Stimulated activated CD4-positive, alpha-beta T cell treated with anti-CD3 and anti-CD28 coated beads, TNF-alpha, amount 100 ng/mL, for 24 hours (primary cell): ENCODE results near the gene BRAF.
"Not testable (repeated sequence)": the region's sequence is repeated elsewhere in the genome, so short reads cannot be mapped to it uniquely, and the experiment has no call there.

Source experiments
- DNase-seq, 3 experiments: peaks; one replicate each; pipeline ENCODE4 v3.0.0-alpha.2; 2020; ENCODE audit warnings: low read depth in 3 of 3

The BRAF gene

GRCh38 chr7:140681766-140682165 is 243.0 kb downstream of the BRAF start:
- DNase-seq = no peak

DNA sequence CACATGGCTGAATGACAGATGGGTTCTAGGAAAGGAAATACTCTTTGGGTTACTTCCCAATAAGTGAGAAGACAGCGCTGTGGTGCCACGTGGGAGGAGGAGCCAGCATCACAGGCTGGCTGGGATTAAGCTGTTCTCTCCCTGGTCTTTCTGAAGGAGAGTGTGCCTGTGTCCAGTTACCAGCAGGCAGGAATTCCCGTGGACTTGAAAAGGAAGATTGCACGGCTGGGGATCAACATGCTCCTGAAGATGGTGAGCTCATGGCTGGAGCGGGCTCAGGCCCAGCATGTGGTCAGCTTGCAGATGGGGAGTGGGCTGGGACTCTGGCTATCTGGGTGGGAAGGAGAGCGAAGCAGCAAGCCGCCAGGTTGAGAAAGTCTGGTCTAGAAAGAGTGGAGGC is 243.8 kb downstream of the BRAF start:
- DNase-seq = no peak

DNA sequence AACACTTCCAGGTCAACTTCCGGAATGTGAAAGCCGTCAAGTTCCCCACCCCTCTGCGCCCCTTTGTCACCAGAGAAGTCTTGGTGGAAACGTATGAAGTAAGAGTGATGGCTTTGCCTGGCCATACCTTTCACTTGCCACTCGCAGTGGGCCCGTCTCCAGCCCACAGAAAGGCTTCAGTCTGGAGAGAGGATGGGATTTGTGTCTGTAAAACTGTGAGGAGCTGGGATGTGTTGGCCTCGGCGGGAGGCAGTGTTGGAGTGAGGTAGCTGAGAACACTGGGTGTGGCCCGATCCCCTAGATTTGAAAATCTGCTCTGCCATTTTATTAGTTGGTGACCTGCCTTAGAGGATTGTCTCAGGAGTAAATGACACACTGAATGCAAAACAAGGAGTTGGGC is 245.5 kb downstream of the BRAF start:
- no peak for DNase-seq

- no peak for DNase-seq
These were observed 246.0 kb downstream of the BRAF start for GRCh38 chr7:140678816-140679130.

DNA sequence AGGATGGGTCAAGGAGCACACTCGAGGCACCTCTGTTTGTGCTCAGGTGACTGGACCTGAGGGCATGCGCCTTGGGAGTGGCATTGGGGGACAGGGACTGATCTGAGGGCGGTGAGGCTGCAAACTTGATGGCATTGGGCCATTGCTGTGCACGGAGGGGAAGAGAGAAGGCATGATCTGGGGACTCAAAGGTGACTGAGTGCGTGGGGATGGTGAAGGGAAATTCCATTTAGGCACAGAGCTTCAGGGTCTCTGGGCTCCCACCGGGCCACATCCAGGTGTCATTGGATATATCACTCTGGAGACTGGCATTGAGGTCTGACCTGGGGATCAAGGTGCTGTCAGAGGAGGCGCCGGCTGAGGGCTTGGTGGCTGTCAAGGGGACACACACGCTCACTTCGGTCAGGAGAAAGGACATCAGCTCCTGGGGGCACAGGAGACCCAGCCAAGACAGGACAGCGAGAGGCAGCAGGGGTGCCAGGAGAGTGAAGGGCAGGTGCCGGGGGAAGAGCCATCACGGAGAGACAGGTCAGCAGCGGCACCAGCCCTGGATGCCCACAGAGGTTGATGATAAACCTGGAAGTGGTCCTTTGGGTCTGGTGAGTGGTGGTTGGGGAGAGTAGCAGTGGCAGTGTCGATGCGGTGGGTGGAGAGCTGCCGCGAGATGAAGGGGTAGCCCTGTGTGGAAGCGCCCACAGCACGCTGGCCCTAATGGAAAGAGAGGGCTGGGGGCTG is 246.5 kb downstream of the BRAF start:
- no peak for DNase-seq

DNA sequence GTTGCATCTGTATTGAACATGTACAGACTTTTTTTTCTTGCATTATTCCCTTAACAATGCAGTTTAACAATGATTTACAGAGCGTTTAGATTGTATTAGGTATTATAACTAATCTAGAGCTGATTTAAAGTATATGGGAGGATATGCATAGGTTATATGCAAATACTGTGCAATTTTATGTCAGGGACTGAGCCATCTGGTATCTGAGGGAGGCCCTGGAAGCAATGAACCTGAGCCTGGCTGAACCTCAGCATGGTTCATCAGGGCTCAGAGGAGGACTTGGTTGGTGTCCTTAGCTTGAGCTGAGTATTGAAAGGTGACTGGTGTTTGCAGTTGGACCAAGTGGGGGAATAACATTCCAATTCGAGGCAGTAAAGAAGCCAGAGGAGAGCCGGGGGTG is 247.2 kb downstream of the BRAF start:
- DNase-seq = no peak

DNA sequence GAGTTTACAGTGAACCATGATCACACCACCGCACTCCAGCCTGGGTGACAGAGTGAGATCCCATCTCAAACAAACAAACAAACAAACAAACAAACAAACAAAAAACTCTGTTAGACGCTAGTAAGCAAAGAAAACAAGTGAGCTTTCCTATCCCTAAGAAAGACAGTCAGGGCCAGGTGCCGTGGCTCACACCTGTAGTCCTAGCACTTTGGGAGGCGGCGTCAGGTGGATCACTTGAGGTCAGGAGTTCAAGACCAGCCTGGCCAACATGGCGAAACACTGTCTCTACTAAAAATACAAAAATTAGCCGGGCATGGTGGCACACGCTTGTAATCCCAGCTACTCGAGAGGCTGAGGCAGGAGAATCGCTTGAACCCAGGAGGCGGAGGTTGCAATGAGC is 247.8 kb downstream of the BRAF start:
- DNase-seq = not testable (repeated sequence)

DNA sequence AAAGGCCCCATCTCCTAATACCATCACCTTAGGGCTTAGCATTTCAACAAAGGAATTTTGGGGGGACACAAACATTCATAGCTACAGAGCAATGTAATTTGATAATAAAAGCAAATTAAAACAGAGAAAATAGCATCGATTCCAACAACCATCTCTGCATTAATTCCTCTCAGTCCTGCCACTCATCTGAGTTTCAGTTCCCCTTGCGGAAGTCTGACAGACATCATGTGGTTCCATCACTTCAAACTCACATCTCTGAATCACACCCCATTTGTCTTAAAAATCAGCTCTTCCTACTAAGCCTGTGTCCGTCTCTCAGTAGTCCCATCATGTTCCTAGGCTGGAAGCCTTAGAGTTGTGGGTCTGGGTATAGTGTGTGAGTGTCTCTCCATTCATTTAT is 248.4 kb downstream of the BRAF start:
- DNase-seq = no peak

DNA sequence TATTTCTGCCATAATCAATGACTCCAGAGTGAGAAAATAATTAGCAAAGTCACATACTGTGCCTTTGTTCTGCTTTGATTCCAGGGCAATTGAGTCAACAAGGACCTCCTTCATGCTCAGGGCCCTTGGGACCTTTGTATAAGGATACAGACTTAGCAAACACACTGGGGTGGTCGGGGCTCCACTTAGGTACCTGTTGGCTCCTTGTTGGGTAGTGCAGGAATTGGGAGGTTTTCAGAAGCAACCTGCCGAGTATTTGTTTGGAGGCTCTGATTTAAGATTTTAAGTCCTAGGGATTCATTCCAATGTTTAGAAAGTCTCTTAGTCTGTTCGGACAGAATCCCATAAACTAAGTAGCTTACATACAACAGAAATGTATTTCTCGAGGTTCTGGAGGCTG is 249.0 kb downstream of the BRAF start:
- no peak for DNase-seq

GRCh38 chr7:140674899-140675701 is 249.6 kb downstream of the BRAF start:
- no peak for DNase-seq

DNA sequence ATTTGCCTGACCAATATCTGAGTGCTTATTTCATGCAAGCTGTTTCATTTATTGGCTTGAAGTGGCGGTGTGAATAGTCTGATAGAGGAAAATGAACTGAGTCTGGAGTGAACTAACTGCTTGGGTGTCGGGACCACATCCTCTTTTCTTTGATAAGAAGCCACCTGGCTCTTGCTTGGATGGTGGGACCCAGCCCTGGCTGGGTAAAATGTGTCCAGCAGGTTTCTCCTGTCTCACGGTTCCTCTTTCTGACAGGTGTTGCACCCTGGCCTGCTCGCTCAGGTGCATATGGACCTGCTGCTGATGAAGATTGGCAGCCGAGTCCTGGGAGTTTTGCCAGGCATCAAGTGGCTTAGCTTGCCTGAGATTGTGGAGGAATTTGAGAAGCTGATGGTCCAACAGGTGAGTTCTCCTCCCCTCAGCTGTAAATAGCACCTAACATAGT is 250.4 kb downstream of the BRAF start:
- DNase-seq = no peak

- no peak for DNase-seq
These were observed 251.0 kb downstream of the BRAF start for GRCh38 chr7:140673774-140674155.

- DNase-seq = peak in 2 of 3 experiments; percentile 15 to 55
These were observed 251.5 kb downstream of the BRAF start for GRCh38 chr7:140673063-140673773.

DNA sequence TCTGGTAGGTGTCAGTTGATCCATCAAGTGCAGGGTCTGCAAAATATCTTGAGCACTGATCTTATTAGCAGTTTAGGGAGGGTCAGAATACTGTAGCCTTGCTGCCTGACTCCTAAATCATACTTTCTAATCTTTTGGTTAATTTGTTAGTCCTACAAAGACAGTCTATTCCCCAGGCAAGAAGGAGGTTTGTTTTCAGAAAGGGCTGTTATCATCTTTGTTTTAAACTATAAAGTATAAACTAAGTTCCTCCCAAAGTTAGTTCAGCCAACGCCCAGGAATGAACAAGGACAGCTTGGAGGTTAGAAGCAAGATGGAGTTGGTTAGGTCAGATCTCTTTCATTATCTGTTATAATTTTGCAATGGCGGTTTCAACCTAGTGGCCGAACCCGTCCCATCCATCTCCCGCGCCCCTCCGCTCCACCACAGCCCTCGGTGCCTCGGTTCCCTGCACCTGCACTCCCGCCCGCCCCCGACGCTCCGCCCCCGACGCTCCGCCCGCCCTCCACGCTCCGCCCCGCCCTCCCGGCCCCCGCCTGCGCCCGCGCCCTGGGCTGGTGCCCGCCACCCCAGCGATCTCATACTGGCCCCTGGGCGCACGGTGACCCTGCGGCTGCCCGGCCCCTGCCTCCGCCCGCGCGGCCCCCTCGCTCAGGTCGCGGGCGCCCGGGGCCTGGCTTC is 252.2 kb downstream of the BRAF start, which contains the start of gene ADCK2:
ADCK2 (plus strand) TSS at position 564 of the 681 bp plus-strand sequence. CDS start 386 bp downstream, outside the sequence.
- peak; percentile 18 to 60 (median 49) for DNase-seq

DNA sequence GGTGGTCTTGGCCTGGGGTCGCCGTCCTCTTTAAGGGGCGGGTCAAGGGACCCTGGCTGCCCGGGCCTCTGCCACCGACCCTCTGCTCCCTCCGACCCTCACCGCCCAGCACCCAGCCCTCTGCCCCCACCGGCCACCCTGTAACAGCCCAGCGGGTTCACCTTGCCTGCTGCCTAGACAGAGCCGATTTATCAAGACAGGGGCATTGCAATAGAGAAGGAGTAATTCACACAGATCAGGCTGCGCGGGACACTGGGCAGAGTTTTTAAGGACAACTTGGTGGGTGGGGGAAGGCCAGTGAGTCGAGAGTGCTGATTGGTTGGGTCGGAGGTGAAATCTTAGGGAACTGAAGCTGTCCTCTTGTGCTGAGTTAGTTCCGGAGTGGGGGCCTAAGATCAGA is 252.8 kb downstream of the BRAF start:
- DNase-seq = no peak

DNA sequence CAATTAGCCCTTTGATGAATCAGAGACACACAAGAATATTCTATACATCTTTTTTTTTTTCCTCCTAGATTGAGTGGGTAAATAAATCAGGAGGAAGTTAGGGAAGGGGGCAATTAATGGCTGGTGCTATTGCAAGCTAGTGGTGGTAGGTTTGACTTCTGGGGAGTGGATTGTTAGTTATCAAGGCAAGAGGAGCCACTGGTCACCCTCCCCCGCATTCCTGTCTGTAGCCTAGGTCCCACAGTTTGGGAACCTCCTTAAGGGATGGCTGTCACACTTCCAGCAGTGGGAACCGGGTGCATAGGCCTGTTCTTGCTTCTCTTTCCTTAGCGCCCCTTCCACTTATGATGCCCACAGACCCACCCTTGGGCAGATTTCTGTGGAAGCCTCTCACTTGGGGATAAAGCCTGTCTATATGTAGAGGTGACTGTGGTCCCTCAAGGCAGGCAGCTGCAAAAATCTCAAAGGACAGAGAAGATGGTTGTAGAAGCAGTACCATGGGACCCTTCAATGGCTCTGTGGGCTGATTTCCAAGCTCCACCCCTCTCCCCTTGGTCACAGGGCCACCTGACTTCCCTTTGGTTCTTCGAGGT is 254.3 kb downstream of the BRAF start:
- DNase-seq = no peak

- not testable (repeated sequence) for DNase-seq
These were observed 254.9 kb downstream of the BRAF start for GRCh38 chr7:140669862-140670261.

DNA sequence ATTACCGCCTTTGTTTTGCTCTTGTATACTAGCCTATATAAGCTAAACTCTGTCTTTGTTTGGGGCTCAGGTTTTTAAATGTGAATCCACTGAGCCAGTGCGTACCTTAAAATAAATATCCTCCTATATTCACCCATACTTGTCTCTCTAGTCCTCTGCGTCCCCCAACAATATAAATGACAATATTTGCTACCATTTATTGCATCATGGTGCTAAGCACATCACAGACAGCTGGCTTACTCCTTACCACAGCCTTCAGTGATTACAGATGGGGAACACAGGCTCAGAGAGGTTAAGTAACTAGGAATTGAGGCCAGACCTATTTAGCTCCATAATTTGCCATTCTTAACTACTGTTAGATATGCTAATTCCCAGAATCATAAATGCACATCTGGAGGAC is 255.4 kb downstream of the BRAF start:
- no peak for DNase-seq
